Transverse colon (tissue), 3 donors: ENCODE measurements around the gene CFC1B.
"Not testable (repeated sequence)": the region's sequence is repeated elsewhere in the genome, so short reads cannot be mapped to it uniquely, and the experiment has no call there.

Source experiments
- POLR2A ChIP-seq: fragments of 450-650 bp; IDR thresholded peaks from one replicate; pipeline ENCODE4 v1.6.1; 2016; ENCODE audit warnings: antibody characterized with exemption, mild to moderate bottlenecking, moderate library complexity
- TF ChIP-seq, protein P1 (sequence below), 5 experiments: fragments of 200-600 bp in 3 of 5; fragments of 450-650 bp in 2 of 5; sonication (generic) in 3 of 5; IDR thresholded peaks; 1 replicate in 2 of 5; 2 replicates in 3 of 5; pipeline ENCODE4 v1.5.1; 2016 to 2017; ENCODE audit warnings: antibody characterized with exemption in 5 of 5, inconsistent platforms in 3 of 5, mild to moderate bottlenecking in 2 of 5, moderate library complexity in 1 of 5

GRCh38 chr2:130522390-130522789 is 1.4 kb downstream of the CFC1B start:
- not testable (repeated sequence) for TF ChIP-seq POLR2A
- TF ChIP-seq, protein P1, sequence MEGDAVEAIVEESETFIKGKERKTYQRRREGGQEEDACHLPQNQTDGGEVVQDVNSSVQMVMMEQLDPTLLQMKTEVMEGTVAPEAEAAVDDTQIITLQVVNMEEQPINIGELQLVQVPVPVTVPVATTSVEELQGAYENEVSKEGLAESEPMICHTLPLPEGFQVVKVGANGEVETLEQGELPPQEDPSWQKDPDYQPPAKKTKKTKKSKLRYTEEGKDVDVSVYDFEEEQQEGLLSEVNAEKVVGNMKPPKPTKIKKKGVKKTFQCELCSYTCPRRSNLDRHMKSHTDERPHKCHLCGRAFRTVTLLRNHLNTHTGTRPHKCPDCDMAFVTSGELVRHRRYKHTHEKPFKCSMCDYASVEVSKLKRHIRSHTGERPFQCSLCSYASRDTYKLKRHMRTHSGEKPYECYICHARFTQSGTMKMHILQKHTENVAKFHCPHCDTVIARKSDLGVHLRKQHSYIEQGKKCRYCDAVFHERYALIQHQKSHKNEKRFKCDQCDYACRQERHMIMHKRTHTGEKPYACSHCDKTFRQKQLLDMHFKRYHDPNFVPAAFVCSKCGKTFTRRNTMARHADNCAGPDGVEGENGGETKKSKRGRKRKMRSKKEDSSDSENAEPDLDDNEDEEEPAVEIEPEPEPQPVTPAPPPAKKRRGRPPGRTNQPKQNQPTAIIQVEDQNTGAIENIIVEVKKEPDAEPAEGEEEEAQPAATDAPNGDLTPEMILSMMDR (IDR thresholded peaks at IDR 0.05): not testable (repeated sequence)
